GM12878 (cell line): ENCODE results near the gene FRMD3. TPM values are rescaled to one million over a fixed set of nuclear protein-coding genes. Genes with fewer than 3 reads are reported as not detected.

ENCODE experiments used
- ATAC-seq: fragments of 200-7000 bp; cut with Tn5 transposase; 3 replicates; pipeline ENCODE4 v1.9.1; 2020; ENCODE audit warnings: mild to moderate bottlenecking, moderate library complexity
- BruUV-seq: library from RNA; stranded (reverse); fragments of 400-500 nt; replicated peaks from 2 replicates; lab custom pipeline; 2021; lab: Mats Ljungman, UMichigan
- CTCF ChIA-PET: fragments of 300-600 bp; sonication (Branson Sonifier 250); formaldehyde crosslinking; extraction: SDS; loops from one replicate; lab custom pipeline; 2021; ENCODE audit warnings: inconsistent platforms; lab: Yijun Ruan, JAX
- POLR2A ChIA-PET: fragments of 350-600 bp; formaldehyde crosslinking; extraction: SDS; loops from one replicate; lab custom pipeline; 2021; ENCODE audit warnings: inconsistent platforms; lab: Charles Lee
- RAD21 ChIA-PET: fragments of 300-600 bp; sonication (Branson Sonifier 250); formaldehyde crosslinking; loops from one replicate; lab custom pipeline; 2023; ENCODE audit warnings: antibody characterized with exemption; ENCODE audit not compliant: unreplicated experiment; lab: Charles Lee
- SMC1A ChIA-PET: fragments of 300-600 bp; sonication (Branson Sonifier 250); formaldehyde crosslinking; loops from one replicate; lab custom pipeline; 2023; ENCODE audit not compliant: unreplicated experiment, uncharacterized antibody; lab: Charles Lee
- DNase-seq: peaks from one replicate; pipeline ENCODE4 v3.0.0-alpha.2; 2011; ENCODE audit warnings: low read depth, low spot score
- FAIRE-seq: peaks from 3 replicates; lab custom pipeline; 2011; peaks lifted over from hg19 to GRCh38; lab: Jason Lieb, UNC
- H2AFZ ChIP-seq: 2 replicates; pipeline ENCODE4 v1.6.0; 2011; ENCODE audit warnings: low read depth, low read length, control low read depth; ENCODE audit not compliant: control insufficient read depth
- H3K27ac ChIP-seq: 2 replicates; pipeline ENCODE4 v1.5.1; 2011; ENCODE audit warnings: control low read depth; ENCODE audit not compliant: control insufficient read depth, insufficient read depth
- H3K27me3 ChIP-seq, 2 experiments: replicated peaks in 1 of 2; 2 replicates each; pipeline versions ENCODE4 v1.6.0 to v1.6.1; 2011; ENCODE audit warnings: low read length in 1 of 2; ENCODE audit not compliant: control insufficient read depth in 2 of 2, insufficient read depth in 2 of 2
- H3K36me3 ChIP-seq, 2 experiments: 2 replicates each; pipeline ENCODE4 v1.5.1; 2011; ENCODE audit warnings: low read length in 1 of 2; ENCODE audit not compliant: control insufficient read depth in 2 of 2, insufficient read depth in 2 of 2
- H3K4me1 ChIP-seq: 2 replicates; pipeline ENCODE4 v1.6.1; 2011; ENCODE audit warnings: mild to moderate bottlenecking, low read length, moderate library complexity, mixed read lengths; ENCODE audit not compliant: control insufficient read depth, insufficient read depth
- H3K4me2 ChIP-seq: 2 replicates; pipeline ENCODE4 v1.6.0; 2011; ENCODE audit warnings: control low read depth; ENCODE audit not compliant: control insufficient read depth, insufficient read depth
- H3K4me3 ChIP-seq: fragments of 200-600 bp; sonication (generic); 2 replicates; pipeline ENCODE4 v1.5.1; 2016
- H3K79me2 ChIP-seq: 2 replicates; pipeline ENCODE4 v1.6.0; 2011; ENCODE audit warnings: low read length; ENCODE audit not compliant: control insufficient read depth, insufficient read depth
- H3K9ac ChIP-seq: 2 replicates; pipeline ENCODE4 v1.8.0; 2011; ENCODE audit warnings: low read length, control low read depth, mixed read lengths; ENCODE audit not compliant: control insufficient read depth, insufficient read depth
- H3K9me3 ChIP-seq: replicated peaks from 3 replicates; pipeline ENCODE4 v1.5.1; 2011; ENCODE audit warnings: mild to moderate bottlenecking, low read length; ENCODE audit not compliant: control insufficient read depth, insufficient read depth
- H4K20me1 ChIP-seq: 2 replicates; pipeline ENCODE4 v1.6.0; 2011; ENCODE audit not compliant: control insufficient read depth, insufficient read depth
- FOS ChIP-seq: IDR thresholded peaks from 3 replicates; pipeline ENCODE4 v1.6.1; 2011; ENCODE audit warnings: borderline replicate concordance; ENCODE audit not compliant: insufficient read length; ENCODE audit errors: extremely low read depth
- KAT2A ChIP-seq: conservative IDR thresholded peaks from 2 replicates; pipeline ENCODE4 v1.6.1; 2011; ENCODE audit warnings: low read depth, low read length; ENCODE audit not compliant: control insufficient read depth
- KDM1A ChIP-seq: fragments of 200-600 bp; sonication (generic); IDR thresholded peaks from 2 replicates; pipeline ENCODE4 v1.6.1; 2016; ENCODE audit warnings: borderline replicate concordance
- MEF2B ChIP-seq: fragments of 450-650 bp; IDR thresholded peaks from 2 replicates; pipeline ENCODE4 v1.6.1; 2018; ENCODE audit warnings: mild to moderate bottlenecking, moderate library complexity; ENCODE audit not compliant: partially characterized antibody, poor library complexity, severe bottlenecking
- NBN ChIP-seq: fragments of 450-650 bp; IDR thresholded peaks from 2 replicates; pipeline ENCODE4 v1.6.1; 2016
- TCF12 ChIP-seq: IDR thresholded peaks from 2 replicates; pipeline ENCODE4 v1.6.1; 2011; ENCODE audit warnings: low read depth, mild to moderate bottlenecking, low read length
- ZNF207 ChIP-seq: fragments of 450-650 bp; IDR thresholded peaks from 2 replicates; pipeline ENCODE4 v1.6.1; 2014; ENCODE audit warnings: antibody characterized with exemption, mild to moderate bottlenecking, borderline replicate concordance
- WGBS: methylation state at CpG from one replicate; pipeline ENCODE4 v1.1.6; 2016; ENCODE audit warnings: low lambda C conversion rate; ENCODE audit not compliant: insufficient replicate concordance, insufficient coverage; ENCODE audit errors: missing lambda C conversion rate; 5-methylcytosine and 5-hydroxymethylcytosine counted together
- in situ Hi-C: fragments of 300-500 bp; cut with MboI; formaldehyde crosslinking; loops from 9 replicates; pipeline ENCODE4 v1.14.3; 2018; ENCODE audit warnings: mixed read lengths
- intact Hi-C: fragments of 100-400 bp; cut with micrococcal nuclease; formaldehyde crosslinking; loops from one replicate; pipeline ENCODE4 v1.14.2; 2022; ENCODE audit not compliant: unreplicated experiment
- polyA plus RNA-seq, 11 experiments: library from polyadenylated mRNA; depleted of rRNA in 4 of 11; unstranded in 6 of 11; stranded (reverse) in 5 of 11; fragments of >200 nt; fragmentation: Nextera tagmentation in 4 of 11; fragmentation: Illumina TruSeq in 1 of 11; extraction: Ambion mirVana in 4 of 11; extraction: Trizol in 1 of 11; gene quantifications; 1 replicate in 1 of 11; 2 replicates in 10 of 11; pipeline versions ENCODE4 v1.2.1 to v1.2.3, GENCODE V29; 2011 to 2016; ENCODE audit warnings: inconsistent platforms in 2 of 11, missing spikeins in 2 of 11, low read depth in 1 of 11
- total RNA-seq, 4 experiments: library from RNA; depleted of rRNA in 3 of 4; stranded (reverse); fragments of >200 nt in 3 of 4; fragmentation: Illumina TruSeq in 1 of 4; extraction: Trizol in 1 of 4; gene quantifications; 2 replicates each; pipeline versions ENCODE4 v1.2.1 to v1.2.3, GENCODE V29; 2013 to 2021
- TF ChIP-seq, protein P1 (sequence below): fragments of 450-650 bp; IDR thresholded peaks from 2 replicates; pipeline ENCODE4 v1.6.1; 2017; ENCODE audit warnings: antibody characterized with exemption, mild to moderate bottlenecking, moderate library complexity
- TF ChIP-seq, protein P2 (sequence below): fragments of 450-650 bp; IDR thresholded peaks from 2 replicates; pipeline ENCODE4 v1.6.1; 2017; ENCODE audit warnings: mild to moderate bottlenecking, moderate library complexity

FRMD3 gene
- total and polyA plus RNA-seq, 10 of the 15 experiments (the other 5 are each of a cell fraction or from before 2014, with no cell fraction given), result 0.04 to 0.68 (median 0.21) TPM; not detected in 1

DNA sequence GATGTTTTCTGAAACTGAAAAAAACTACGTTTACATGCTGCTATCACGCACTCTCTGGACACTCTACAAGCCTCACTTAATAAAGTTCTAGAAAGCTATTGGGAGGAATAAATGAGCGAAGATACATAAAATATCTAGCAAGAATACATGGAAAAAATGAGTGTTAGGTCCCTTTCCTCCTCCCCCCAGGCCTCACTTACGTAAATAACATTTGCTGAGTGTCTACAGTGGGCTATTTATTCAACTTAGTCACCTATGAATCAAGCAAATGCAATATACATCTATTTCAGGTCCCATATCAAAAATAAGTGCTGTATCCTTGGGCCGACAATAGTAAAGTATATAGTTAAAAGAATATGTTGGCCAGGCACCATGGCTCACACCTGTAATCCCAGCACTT lies 62.5 kb downstream of the FRMD3 start:
- no peak for FAIRE-seq
- no peak overlapping the region for H3K9ac ChIP-seq
- TF ChIP-seq MEF2B, result no peak
- TF ChIP-seq, all 136 proteins: peak for 0
- WGBS, result 79% methylated on average over 5 of the region's 5 CpGs
- ChIA-PET POLR2A (no interaction called here), SMC1A (interaction anchor here (1.0 to 1.8 kb wide), 3 partner anchors 9 to 34 kb away, joined by 3 to 6 read pairs (median 3); no protein-coding TSS in a partner anchor), RAD21 (interaction anchor here (0.6 kb wide), 1 partner anchor 69 kb away, joined by 3 read pairs; no protein-coding TSS in a partner anchor), CTCF (interaction anchor here (1.1 kb wide), 1 partner anchor 68 kb away, joined by 3 read pairs; no protein-coding TSS in a partner anchor)
- BruUV-seq, result no TSS peak
- Histone ChIP-seq H3K4me3 (no peak overlapping the region), H3K27me3 (no peaks in the 10 kb centered on the region), H3K9me3 (no peaks in the 10 kb centered on the region), H4K20me1 (no peaks in the 10 kb centered on the region), H3K4me2 (no peak overlapping the region), H3K79me2 (no peaks in the 10 kb centered on the region), H3K36me3 (no peaks in the 10 kb centered on the region), H3K27ac (no peak overlapping the region), H2AFZ (no peak overlapping the region), H3K4me1 (peaks cover 12% of the 10 kb centered on the region; the same call in 1 of the 2 replicates)
- no peak for ATAC-seq
- no peak for DNase-seq
- in situ Hi-C loops (no loop called here), intact Hi-C loops (no loop called here)

GRCh38 chr9:83474631-83475030 lies 63.6 kb downstream of the FRMD3 start:
- POLR2A ChIA-PET, result no interaction called here
- Histone ChIP-seq H3K36me3 (no peaks in the 10 kb centered on the region), H2AFZ (no peak overlapping the region), H3K9me3 (no peaks in the 10 kb centered on the region), H4K20me1 (no peaks in the 10 kb centered on the region), H3K9ac (no peak overlapping the region), H3K4me2 (no peak overlapping the region), H3K4me1 (peaks cover 12% of the 10 kb centered on the region; the same call in 1 of the 2 replicates), H3K79me2 (no peaks in the 10 kb centered on the region), H3K4me3 (no peak overlapping the region), H3K27me3 (no peaks in the 10 kb centered on the region), H3K27ac (no peak overlapping the region)
- no peak for TF ChIP-seq ZNF207
- TF ChIP-seq KAT2A, result no peak
- no peak for TF ChIP-seq FOS
- no peak for TF ChIP-seq KDM1A
- no peak for TF ChIP-seq TCF12
- no peak for TF ChIP-seq NBN
- TF ChIP-seq, protein P1, sequence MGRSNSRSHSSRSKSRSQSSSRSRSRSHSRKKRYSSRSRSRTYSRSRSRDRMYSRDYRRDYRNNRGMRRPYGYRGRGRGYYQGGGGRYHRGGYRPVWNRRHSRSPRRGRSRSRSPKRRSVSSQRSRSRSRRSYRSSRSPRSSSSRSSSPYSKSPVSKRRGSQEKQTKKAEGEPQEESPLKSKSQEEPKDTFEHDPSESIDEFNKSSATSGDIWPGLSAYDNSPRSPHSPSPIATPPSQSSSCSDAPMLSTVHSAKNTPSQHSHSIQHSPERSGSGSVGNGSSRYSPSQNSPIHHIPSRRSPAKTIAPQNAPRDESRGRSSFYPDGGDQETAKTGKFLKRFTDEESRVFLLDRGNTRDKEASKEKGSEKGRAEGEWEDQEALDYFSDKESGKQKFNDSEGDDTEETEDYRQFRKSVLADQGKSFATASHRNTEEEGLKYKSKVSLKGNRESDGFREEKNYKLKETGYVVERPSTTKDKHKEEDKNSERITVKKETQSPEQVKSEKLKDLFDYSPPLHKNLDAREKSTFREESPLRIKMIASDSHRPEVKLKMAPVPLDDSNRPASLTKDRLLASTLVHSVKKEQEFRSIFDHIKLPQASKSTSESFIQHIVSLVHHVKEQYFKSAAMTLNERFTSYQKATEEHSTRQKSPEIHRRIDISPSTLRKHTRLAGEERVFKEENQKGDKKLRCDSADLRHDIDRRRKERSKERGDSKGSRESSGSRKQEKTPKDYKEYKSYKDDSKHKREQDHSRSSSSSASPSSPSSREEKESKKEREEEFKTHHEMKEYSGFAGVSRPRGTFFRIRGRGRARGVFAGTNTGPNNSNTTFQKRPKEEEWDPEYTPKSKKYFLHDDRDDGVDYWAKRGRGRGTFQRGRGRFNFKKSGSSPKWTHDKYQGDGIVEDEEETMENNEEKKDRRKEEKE, result no peak
- TF ChIP-seq, protein P2, sequence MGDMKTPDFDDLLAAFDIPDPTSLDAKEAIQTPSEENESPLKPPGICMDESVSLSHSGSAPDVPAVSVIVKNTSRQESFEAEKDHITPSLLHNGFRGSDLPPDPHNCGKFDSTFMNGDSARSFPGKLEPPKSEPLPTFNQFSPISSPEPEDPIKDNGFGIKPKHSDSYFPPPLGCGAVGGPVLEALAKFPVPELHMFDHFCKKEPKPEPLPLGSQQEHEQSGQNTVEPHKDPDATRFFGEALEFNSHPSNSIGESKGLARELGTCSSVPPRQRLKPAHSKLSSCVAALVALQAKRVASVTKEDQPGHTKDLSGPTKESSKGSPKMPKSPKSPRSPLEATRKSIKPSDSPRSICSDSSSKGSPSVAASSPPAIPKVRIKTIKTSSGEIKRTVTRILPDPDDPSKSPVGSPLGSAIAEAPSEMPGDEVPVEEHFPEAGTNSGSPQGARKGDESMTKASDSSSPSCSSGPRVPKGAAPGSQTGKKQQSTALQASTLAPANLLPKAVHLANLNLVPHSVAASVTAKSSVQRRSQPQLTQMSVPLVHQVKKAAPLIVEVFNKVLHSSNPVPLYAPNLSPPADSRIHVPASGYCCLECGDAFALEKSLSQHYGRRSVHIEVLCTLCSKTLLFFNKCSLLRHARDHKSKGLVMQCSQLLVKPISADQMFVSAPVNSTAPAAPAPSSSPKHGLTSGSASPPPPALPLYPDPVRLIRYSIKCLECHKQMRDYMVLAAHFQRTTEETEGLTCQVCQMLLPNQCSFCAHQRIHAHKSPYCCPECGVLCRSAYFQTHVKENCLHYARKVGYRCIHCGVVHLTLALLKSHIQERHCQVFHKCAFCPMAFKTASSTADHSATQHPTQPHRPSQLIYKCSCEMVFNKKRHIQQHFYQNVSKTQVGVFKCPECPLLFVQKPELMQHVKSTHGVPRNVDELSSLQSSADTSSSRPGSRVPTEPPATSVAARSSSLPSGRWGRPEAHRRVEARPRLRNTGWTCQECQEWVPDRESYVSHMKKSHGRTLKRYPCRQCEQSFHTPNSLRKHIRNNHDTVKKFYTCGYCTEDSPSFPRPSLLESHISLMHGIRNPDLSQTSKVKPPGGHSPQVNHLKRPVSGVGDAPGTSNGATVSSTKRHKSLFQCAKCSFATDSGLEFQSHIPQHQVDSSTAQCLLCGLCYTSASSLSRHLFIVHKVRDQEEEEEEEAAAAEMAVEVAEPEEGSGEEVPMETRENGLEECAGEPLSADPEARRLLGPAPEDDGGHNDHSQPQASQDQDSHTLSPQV, result no peak
- FAIRE-seq, result no peak
- RAD21 ChIA-PET, result no interaction called here
- SMC1A ChIA-PET, result interaction anchor here (0.6 to 1.8 kb wide), 5 partner anchors 7 to 139 kb away, joined by 3 to 6 read pairs (median 3); no protein-coding TSS in a partner anchor
- BruUV-seq, result no TSS peak
- in situ Hi-C loops (no loop called here), intact Hi-C loops (no loop called here)
- CTCF ChIA-PET, result interaction anchor here (0.7 to 1.1 kb wide), 2 partner anchors 69 to 83 kb away, joined by 3 read pairs; no protein-coding TSS in a partner anchor
- no peak for ATAC-seq
- no peak for DNase-seq
